ENCODE results near the gene IFRD1. TPM values are rescaled to one million over a fixed set of nuclear protein-coding genes. Genes with fewer than 3 reads are reported as not detected.

The IFRD1 gene
- total and polyA plus RNA-seq, 2 donors, result 30.8 to 49.0 TPM

Small RNAs within 50 kb of the gene (small RNA-seq; reads per million reads assigned to genes)
- not detected for gene AC079741.1

Other genes starting within 250 kb of the IFRD1 start
- gene DOCK4, start 244.1 kb upstream of the IFRD1 start, total RNA-seq, result 46.5 TPM
- gene DOCK4, start 244.1 kb upstream of the IFRD1 start, polyA plus RNA-seq, result 5.9 TPM
- gene ZNF277, start 243.8 kb upstream of the IFRD1 start, total RNA-seq, result 53.1 TPM
- gene ZNF277, start 243.8 kb upstream of the IFRD1 start, polyA plus RNA-seq, result 18.6 TPM
- 2.0 TPM for gene LSMEM1, start 30.5 kb downstream of the IFRD1 start, total RNA-seq
- 0.79 TPM for gene LSMEM1, start 30.5 kb downstream of the IFRD1 start, polyA plus RNA-seq